Ascending aorta (tissue), 2 donors: ENCODE results near the gene GPRC5D. TPM values are rescaled to one million over a fixed set of nuclear protein-coding genes. Genes with fewer than 3 reads are reported as not detected.
A peak's percentile ranks its signal among the peaks of the same experiment; 100 is the strongest.

Source experiments
- DNase-seq, 2 donors: peaks; one replicate each; pipeline ENCODE4 v3.0.0-alpha.2; 2019; ENCODE audit warnings: low spot score in 2 of 2
- H3K27ac ChIP-seq, 2 donors: fragments of 200-600 bp; sonication (generic); one replicate each; pipeline ENCODE4 v1.5.1; 2016 to 2017; ENCODE audit warnings: mild to moderate bottlenecking in 1 of 2
- H3K27me3 ChIP-seq: fragments of 200-600 bp; sonication (generic); one replicate; pipeline ENCODE4 v1.5.1; 2017
- H3K36me3 ChIP-seq, 2 donors: fragments of 200-600 bp; sonication (generic); one replicate each; pipeline ENCODE4 v1.5.1; 2016
- H3K4me1 ChIP-seq, 2 donors: fragments of 200-600 bp; sonication (generic); one replicate each; pipeline ENCODE4 v1.5.1; 2016 to 2017; ENCODE audit warnings: mild to moderate bottlenecking in 1 of 2
- H3K4me3 ChIP-seq, 2 donors: fragments of 200-600 bp; sonication (generic); one replicate each; pipeline ENCODE4 v1.5.1; 2016 to 2017; ENCODE audit warnings: mild to moderate bottlenecking in 1 of 2
- H3K9me3 ChIP-seq, 2 donors: fragments of 200-600 bp; sonication (generic); one replicate each; pipeline ENCODE4 v1.5.1; 2016
- intact Hi-C: fragments of 100-400 bp; cut with DNase I; formaldehyde crosslinking; loops from one replicate; pipeline ENCODE4 v1.15.1; 2023
- total RNA-seq: library from RNA; depleted of rRNA; stranded (reverse); fragments of >200 nt; gene quantifications from one replicate; pipeline ENCODE4 v1.1.0, GENCODE V29; 2016
- TF ChIP-seq, protein P1 (sequence below), 3 experiments: fragments of 200-600 bp in 2 of 3; fragments of 450-650 bp in 1 of 3; sonication (generic) in 2 of 3; IDR thresholded peaks; one replicate each; pipeline ENCODE4 v1.5.1; 2016 to 2019; ENCODE audit warnings: antibody characterized with exemption in 3 of 3, mild to moderate bottlenecking in 1 of 3, moderate library complexity in 1 of 3

GPRC5D gene
- total RNA-seq, result not detected

DNA sequence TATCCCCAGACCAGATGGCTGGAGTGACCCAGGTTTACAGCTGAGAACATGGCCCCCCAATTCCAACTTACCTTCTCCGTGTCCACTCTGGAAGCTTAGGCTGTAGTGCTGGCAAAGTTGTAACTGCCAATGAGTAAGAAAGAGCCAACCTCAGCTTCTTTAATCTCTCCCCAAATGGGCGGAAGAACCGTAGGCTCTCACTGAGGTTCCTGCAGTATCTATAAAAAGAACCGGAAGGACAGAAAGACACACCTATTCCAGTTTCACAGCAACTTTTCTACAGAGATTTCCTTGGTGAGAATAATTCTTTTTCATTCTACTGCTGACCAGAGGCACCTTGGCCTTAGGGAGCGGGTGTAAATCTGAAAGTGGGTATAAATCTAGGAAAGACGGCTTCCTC, at the start of gene GPRC5D:
TSS of gene GPRC5D (minus strand) at position 135 of the 400 bp plus-strand sequence. CDS start 1,786 bp downstream, outside the sequence.
- intact Hi-C loops, result no loop called here
- Histone ChIP-seq H3K4me1 (no peaks in the 10 kb centered on the region), H3K36me3 (peaks cover 0 to 3% of the 10 kb centered on the region in 2 donors), H3K9me3 (no peaks in the 10 kb centered on the region), H3K27me3 (no peaks in the 10 kb centered on the region), H3K4me3 (no peak within 1 kb of the TSS), H3K27ac (no peak within 1 kb of the TSS)
- TF ChIP-seq, protein P1, sequence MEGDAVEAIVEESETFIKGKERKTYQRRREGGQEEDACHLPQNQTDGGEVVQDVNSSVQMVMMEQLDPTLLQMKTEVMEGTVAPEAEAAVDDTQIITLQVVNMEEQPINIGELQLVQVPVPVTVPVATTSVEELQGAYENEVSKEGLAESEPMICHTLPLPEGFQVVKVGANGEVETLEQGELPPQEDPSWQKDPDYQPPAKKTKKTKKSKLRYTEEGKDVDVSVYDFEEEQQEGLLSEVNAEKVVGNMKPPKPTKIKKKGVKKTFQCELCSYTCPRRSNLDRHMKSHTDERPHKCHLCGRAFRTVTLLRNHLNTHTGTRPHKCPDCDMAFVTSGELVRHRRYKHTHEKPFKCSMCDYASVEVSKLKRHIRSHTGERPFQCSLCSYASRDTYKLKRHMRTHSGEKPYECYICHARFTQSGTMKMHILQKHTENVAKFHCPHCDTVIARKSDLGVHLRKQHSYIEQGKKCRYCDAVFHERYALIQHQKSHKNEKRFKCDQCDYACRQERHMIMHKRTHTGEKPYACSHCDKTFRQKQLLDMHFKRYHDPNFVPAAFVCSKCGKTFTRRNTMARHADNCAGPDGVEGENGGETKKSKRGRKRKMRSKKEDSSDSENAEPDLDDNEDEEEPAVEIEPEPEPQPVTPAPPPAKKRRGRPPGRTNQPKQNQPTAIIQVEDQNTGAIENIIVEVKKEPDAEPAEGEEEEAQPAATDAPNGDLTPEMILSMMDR (IDR thresholded peaks at IDR 0.05), result no peak
- no peak for DNase-seq

- Histone ChIP-seq H3K36me3 (no peaks in the 10 kb centered on the region), H3K4me3 (peak overlapping the region; percentile 81 to 85), H3K27me3 (no peaks in the 10 kb centered on the region), H3K27ac (peak overlapping the region; percentile 93 to 97), H3K4me1 (peaks cover 5 to 22% of the 10 kb centered on the region in 2 donors), H3K9me3 (no peaks in the 10 kb centered on the region)
- TF ChIP-seq, protein P1 (IDR thresholded peaks at IDR 0.05), result no peak
- intact Hi-C loops, result loop anchor here (1.0 kb wide), 3 partner anchors 25 to 211 kb away; no protein-coding TSS in a partner anchor
- no peak for DNase-seq
Measured at GRCh38 chr12:13001775-13002040, 49.7 kb upstream of the GPRC5D start.

DNA sequence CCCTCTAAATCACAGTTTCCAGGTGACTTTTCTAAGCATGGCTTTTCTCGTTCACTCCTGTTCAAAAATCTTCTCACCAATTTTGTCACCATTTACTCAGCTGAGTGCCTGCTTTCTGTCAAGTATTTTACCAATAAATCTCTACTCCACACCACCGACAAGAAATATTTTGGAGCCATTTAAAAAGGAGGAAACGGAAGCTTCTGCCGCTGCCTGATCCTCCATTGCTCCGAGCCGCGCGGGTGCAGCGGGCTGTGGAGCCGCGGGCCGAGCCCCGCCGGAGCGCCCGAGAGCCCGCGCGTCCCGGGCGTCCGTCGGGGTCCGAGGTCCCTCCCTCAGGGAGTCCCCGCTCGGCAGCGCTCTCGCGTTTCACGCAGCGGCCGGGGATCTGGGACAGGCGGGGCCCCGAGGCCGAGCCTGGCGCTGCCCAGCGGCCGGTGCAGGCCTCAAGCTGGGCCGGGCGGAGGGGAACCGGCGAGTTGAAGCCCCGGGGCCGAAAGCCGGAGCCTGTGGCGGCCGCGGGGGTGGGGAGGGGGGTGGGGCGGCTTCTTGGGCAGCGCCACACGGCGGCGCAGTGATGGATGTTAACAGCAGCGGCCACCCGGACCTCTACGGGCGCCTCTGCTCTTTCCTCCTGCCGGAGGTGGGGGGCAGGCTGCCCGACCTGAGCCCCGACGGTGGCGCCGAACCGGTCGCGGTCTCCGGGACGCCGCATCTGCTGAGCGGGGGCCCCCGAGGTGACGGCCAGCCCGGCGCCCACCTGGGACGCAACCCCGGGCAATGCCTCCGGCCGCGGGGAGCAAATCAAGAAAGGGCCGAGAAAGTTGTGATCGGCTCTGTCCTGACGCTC, 49.2 kb upstream of the GPRC5D start:
- H3K4me1 ChIP-seq, result peaks cover 9 to 24% of the 10 kb centered on the region in 2 donors
- intact Hi-C loops, result loop anchor here (1.0 kb wide), 4 partner anchors 25 to 211 kb away; partner anchors contain the start of gene FAM234B
- TF ChIP-seq, protein P1 (IDR thresholded peaks at IDR 0.05), result peak in 2 of 3 experiments; percentile 50 to 56
- no peaks in the 10 kb centered on the region for H3K27me3 ChIP-seq
- peak overlapping the region; percentile 93 to 97 for H3K27ac ChIP-seq
- DNase-seq, result peak in 1 of 2 donors; percentile 76
- H3K4me3 ChIP-seq, result peak overlapping the region; percentile 81 to 85
- no peaks in the 10 kb centered on the region for H3K36me3 ChIP-seq
- H3K9me3 ChIP-seq, result no peaks in the 10 kb centered on the region

- peaks cover 10 to 25% of the 10 kb centered on the region in 2 donors for H3K4me1 ChIP-seq
- peak overlapping the region; percentile 81 to 85 for H3K4me3 ChIP-seq
- no peaks in the 10 kb centered on the region for H3K9me3 ChIP-seq
- TF ChIP-seq, protein P1 (IDR thresholded peaks at IDR 0.05), result no peak
- DNase-seq, result no peak
- H3K27ac ChIP-seq, result peak overlapping the region; percentile 93 to 97
- no peaks in the 10 kb centered on the region for H3K36me3 ChIP-seq
- no peaks in the 10 kb centered on the region for H3K27me3 ChIP-seq
- intact Hi-C loops, result loop anchor here (1.0 kb wide), 1 partner anchor 44 kb away; the partner anchor contains the start of gene FAM234B
Measured at GRCh38 chr12:13000616-13000924, 48.6 kb upstream of the GPRC5D start.

DNA sequence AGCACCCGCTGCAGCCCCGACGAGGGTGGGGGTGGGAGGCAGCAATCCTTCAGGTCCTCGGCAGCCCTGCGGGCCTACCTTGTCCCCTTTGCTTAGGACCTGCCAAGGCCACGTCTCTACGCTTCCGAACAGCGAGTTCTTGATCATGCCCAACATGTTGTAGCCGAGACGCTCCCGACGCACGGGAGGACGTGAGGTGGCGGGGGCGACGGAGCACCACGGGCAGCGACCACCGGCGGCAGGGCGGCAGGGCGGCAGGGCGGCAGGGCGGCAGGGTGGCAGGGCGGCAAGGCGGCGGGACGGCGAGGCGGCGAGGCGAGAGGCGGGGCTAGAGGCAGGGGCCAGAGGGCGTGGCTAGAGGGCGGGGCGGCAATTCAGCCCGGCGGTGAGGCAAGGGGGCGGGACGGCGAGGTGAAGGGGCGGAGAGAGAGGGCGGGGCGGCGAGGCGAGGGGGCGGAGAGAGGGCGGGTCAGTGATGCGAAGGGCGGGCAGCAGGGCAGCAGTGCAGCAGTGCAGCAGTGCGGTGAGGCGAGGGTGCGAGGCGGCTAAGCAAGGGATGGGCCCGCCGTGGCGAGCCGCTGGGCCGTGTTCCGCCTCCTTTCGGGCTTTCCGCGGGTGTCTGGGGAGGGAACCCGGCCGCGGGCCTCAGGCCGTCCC, 48.1 kb upstream of the GPRC5D start, which contains the start of gene HEBP1:
TSS of gene HEBP1 (minus strand) at position 307 of the 657 bp plus-strand sequence. CDS start at position 156, 151 bp downstream.
- Histone ChIP-seq H3K4me1 (peaks cover 10 to 25% of the 10 kb centered on the region in 2 donors), H3K27ac (peak within 1 kb of the TSS; percentile 93 to 97), H3K36me3 (no peaks in the 10 kb centered on the region), H3K9me3 (no peaks in the 10 kb centered on the region), H3K27me3 (no peaks in the 10 kb centered on the region), H3K4me3 (peak within 1 kb of the TSS; percentile 81 to 85)
- DNase-seq, result peak; percentile 65 to 96
- intact Hi-C loops, result loop anchor here (1.0 kb wide), 1 partner anchor 44 kb away; the partner anchor contains the start of gene FAM234B
- TF ChIP-seq, protein P1 (IDR thresholded peaks at IDR 0.05), result no peak
